ENCODE results near the gene PTK7.
"Not testable (repeated sequence)": the region's sequence is repeated elsewhere in the genome, so short reads cannot be mapped to it uniquely, and the experiment has no call there.

Gene PTK7

DNA sequence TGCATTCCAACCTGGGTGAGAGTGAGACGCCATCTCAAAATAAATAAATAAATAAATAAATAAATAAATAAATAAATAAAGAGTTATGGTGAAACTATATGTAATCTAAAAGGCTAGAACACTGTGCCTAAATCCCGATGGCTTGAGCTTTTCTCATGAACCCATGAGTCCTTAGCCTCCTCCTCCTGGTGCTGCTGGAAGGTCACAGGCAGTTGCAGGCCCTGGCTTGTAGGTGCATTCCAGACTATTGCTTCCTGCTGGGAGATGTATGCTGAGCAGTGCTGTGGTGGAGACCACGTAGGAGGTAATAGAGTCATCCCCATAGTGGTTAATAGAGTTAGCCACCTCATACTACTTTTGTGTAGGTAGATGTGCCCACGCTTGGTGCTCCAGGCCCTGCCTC lies 12.5 kb downstream of the PTK7 start:
- DNase-seq = no peak

DNA sequence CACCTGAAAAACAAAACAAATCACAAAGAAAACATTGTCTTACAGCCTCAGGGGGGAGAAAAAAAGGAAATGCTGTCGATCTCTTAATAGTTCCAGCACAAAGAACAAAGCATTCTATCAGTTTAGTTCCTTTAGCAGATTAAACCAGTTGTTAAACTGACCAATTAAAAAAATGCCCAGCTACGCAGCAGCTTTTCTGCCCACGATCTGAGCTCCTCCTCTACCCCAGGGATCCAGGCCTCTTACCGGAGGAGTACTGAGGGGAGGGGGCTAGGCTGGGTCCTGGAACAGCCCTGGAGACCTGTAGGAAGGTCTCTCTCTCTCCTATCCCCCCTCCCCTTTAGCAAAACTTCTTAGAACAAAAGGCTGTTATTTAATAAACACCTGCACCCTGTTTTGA lies 13.4 kb downstream of the PTK7 start:
- DNase-seq = no peak

DNA sequence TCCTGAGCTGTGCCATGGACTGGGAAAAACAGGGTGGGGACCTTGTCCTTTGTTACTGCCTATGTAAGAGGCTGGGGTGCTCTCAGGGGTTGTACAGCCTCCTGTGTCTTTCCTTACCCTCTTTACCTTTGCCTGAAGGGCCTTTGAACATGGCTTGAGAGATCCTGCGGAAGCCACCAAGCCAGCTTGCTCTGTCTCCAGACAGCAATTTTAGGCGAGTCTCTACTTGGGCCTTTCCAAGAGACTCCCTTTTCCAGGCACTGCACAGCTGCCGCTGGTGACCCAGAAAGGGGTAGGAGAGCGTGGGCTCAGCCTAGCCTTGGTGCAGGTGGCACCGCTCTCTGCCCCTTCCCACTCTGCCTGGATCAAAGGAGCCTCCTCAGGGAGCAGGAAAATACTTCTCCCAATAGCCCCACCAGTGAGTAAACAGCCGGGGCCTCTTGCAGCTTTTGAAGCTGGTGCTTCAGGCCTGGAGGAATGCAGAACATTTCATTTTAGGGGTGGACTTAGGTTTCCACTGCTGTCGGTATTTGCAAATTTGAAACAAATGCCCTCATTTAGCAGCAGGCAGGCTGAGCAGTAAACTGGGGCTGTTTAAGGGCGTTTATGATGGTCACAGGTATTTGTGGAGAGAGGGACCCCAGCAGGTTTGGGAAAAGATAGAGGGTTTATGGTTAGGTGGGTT lies 13.9 kb downstream of the PTK7 start:
- no peak for DNase-seq

DNA sequence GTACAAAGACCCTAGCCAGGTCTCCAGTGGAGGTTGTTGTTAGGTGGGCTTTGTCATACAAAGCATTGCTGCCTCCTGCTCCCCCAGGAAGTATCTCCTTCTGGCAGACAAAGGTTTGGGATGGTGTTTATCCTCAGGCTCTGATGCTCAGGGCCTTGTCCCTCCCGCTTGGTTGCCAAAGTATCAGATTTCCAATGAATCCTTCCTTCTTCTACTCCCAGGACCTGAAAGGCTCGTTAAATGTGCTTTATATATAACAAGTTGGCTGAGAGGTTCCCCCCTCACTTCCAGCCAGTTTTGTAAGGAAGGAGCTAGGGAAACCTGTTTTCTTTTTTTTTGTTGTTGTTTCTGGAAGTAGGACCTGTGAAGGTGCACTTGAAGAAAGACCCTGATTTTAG lies 14.4 kb downstream of the PTK7 start:
- DNase-seq = no peak

DNA sequence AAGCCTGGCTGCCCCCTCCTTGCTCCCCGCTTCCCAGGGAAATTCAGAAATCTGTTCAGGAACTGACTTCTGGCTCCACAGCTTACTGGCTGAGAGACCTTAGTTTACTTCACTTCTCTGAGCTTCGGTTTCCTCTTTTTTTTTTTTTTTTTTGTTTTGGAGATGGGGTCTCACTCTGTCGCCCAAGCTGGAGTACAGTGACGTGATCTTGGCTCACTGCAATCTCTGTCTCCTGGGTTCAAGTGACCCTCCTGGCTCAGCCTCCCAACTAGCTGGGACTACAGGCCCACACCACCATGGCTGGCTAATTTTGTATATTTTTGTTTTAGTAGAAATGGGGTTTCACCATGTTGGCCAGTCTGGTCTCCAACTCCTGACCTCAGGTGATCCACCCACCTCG lies 14.9 kb downstream of the PTK7 start:
- DNase-seq = no peak

DNA sequence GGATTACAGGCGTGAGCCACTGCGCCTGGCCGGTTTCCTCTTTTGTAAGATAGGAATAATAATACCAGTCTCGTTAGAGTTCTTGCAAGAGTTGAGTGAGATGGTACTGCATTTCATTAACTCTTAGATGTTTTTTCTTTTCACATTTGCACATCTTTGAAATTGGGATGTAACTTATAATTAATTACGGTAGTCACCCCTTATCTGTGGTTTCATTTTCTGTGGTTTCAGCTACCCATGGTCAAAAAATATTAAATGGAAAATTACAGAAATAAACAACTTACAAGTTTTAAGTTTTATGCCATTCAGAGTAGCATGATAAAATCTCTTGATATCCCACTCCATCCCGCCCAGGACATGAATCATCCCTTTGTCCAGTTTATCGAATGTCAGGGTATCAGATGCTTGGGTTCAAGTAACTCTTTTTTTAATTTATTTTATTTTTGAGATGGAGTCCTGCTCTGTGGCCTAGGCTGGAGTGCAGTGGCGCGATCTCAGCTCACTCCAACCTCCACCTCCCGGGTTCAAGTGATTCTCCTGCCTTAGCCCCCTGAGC lies 15.4 kb downstream of the PTK7 start:
- no peak for DNase-seq

DNA sequence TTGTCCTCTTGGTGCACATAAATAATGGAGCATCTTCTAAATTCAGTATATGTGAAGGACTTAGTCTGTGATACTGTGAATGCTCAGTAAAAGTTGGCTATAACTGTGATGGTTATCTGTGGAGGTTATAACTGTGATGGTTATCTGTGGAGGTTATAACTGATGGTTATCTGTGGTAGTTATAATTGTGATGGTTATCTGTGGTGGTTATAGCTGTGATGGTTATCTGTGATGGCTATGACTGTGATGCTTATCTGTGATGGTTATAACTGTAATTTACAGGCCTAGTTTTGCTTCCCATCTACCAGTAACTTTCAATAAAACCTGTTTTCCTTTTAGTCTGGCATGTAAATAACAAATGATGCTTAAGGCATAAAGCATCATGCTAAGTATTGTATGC lies 16.5 kb downstream of the PTK7 start:
- no peak for DNase-seq

DNA sequence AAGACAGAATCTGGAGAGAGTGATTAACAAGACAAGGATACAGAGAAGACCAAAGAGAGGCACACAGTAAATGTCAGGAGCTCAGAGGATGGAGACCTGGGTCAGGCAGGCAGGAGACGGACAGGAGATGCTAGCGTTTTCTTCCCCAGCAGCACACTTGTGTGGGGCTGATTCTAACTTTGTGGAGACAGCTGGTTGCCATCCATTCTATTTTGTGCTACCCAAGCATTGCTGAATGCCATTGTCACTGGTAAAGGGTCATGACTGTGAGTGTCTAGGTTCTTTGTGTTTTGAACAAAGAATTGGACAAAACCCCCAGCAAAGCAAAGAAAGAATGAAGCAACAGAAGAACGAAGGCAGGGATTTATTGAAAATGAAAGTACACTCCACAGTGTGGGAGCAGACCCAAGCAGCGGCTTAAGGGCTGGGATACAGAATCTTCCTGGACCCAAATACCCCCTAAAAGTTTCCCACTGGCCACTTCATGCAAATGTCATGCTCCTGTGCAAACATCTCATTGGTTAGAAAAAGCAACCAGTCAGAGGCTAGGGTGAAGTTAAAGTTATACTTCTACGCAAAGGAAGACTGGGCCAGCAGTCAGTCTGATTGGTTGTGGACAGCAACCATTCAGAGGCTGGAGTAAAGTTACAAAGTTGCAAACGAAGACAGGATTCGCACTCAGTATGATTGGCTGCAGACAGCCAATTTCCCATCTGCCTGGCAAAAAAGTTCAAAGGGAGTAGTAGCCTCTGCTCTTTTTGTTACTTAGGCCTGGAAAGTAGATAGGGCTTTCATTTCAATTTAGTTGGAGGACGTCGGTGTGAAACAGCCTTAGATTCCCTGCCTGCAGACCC lies 17.5 kb downstream of the PTK7 start:
- no peak for DNase-seq

DNA sequence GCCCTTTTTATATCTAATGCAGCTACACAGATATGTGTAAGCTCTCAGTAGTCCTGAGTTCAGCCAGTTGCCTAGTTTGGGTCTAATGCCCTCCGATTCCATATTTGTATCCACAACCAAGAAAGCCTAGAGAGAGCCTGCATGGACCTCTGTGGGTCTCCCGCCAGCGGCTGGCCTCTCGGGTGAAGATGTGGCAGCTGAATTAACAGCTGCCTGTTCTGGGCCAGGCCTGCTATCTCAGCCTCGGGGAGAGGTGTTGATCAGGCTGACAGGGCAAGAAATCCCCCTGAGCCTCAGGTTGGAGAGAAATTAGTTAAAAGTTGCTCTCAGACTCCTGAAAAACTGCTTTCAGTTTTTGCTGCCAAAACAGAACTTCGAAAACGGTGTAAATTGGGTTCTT lies 19.8 kb downstream of the PTK7 start:
- DNase-seq = no peak

DNA sequence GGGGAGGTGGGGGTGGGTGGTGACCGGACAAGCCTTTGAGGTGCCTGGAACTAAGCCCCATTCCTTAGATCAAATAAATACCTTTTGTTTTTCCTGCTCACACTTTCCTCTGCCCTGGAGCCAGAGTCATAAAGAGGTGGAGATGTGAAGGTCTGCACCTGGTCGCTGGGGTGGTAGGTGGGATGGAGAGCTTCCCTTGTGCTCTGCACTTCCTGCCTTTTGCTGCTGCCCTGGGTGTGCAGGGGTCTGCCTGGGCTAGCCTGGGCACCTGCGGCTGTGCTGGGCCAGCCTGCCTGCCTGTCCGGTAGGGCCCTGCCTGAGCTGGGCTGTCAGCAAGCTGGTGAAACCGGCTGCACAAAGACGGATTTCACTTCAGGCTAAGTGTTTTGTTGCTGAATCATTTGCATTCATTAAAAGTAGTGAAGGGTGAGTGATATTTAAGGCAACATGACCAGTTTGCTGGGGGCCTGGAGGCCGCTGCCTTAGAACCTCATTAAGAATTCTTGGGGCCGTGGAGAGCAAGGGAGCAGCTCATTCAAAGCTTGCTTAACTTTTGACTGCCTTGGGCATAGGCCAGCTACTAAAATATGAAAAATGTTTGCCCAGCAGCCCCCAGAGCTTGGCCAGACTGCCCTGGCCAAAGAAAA lies 20.5 kb downstream of the PTK7 start:
- DNase-seq = no peak

DNA sequence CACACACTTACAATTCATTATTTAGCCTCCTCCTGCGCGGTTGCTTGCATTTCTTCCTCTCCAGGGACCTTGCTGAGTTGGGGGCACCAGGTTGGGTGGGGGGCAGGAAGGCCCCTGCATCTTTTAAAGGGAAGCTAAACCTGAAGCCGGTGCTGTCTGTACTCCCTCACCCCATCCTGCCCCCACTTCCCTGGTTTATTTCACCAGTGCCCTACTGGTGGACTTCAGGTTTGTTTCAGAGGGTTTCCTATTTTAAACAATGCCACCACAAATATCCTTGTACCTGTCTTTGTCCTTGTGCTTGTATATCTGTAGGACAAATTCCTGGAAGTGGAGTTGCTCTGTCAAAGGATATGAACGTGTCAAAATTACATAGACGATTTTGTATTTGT lies 21.0 kb downstream of the PTK7 start:
- no peak for DNase-seq

DNA sequence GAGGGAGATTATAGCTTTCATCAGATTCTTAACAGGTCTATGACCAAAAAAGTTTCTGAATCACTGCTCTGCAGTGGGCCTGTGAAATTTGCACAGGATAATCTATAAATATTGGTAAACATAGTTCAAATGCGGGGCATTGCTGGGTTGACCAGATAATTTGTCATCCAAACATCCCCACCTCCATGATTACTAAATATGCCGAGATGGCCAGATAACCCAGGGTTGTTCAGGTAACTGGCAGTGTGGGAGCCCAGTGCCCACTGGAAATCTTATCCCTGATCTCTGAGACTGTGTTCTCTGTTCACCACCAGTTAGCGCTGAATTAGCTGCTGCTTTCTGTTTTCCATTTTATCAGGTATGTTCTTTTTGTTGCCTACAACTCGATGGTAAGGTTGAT lies 21.4 kb downstream of the PTK7 start:
- no peak for DNase-seq

DNA sequence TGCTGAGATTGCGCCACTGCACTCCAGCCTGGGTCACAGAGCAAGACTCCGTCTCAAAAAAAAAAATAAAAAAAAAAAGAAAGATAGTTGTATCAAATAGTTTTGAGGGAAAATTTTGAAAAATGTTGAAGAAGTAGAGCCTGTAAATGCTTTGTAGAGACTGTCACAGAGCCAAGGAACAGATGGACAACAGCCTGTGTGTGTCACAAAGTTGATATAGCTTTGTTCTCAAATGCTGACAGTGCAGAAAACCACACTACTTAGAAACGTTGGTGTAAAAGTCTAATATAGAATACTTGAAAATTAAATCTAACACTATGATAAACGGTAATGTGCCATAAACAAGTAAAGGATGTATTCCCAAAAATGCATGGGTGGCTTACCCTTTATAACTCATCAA lies 25.4 kb downstream of the PTK7 start:
- DNase-seq = no peak

DNA sequence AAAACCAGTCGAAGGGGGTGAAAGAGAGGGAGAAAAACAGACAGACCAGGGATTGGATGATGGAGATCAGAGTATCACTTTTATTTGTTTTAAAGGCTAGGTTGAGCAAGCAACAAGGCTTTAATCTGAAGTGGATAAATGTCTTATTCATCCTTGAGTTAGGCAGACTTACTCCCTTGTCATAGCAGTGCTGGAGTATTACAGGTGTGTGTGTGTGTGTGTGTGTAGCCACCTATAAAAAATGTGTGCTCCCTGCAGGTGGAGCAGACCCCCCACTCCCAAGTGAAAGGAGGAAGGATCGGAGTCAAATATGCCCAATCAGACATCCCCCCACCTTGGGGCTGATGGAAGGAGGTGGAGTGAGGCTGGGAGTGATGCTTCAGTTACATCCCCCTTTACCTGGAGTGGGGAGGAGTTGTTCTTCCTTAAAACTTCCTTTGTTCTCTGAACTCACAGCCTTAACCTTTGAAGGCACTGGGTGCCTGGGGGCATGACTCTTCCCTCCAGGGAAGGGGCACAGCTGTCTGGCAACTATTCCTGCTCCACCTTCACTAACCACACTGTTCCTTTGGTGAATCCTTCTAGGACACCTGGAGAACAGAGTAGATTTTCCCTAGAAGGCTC lies 27.3 kb downstream of the PTK7 start:
- no peak for DNase-seq

DNA sequence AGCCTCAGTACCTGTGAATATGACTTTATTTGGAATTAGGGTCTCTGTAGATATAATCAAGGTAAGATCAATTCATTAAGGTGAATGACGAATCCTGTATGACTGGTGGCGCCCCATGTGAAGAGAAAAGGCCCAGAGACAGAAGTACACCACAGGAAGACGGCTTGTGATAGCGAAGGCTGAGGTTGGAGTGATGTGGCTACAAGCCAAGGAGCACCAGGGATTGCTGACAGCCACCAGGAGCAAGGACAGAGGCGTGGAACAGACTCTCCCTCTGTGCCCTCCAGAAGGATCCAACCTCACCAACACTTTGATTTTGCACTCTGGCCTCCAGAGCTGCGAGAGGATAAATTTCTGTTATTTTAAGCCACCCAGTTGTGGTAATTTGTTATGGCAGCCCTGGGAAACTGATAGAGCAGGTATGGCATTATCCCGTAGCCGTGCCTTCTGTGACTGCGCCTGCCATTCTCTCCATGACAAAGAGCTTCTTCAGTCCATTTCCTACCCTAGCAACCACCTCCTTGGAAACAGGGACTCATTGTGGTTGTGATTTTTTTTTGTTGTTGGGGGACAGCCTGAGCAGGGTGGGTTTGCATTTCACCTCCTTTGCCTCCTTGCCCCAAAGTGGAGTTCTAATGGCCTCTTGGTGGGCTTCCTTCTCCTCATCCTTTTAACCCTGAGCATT lies 29.6 kb downstream of the PTK7 start:
- DNase-seq = no peak

DNA sequence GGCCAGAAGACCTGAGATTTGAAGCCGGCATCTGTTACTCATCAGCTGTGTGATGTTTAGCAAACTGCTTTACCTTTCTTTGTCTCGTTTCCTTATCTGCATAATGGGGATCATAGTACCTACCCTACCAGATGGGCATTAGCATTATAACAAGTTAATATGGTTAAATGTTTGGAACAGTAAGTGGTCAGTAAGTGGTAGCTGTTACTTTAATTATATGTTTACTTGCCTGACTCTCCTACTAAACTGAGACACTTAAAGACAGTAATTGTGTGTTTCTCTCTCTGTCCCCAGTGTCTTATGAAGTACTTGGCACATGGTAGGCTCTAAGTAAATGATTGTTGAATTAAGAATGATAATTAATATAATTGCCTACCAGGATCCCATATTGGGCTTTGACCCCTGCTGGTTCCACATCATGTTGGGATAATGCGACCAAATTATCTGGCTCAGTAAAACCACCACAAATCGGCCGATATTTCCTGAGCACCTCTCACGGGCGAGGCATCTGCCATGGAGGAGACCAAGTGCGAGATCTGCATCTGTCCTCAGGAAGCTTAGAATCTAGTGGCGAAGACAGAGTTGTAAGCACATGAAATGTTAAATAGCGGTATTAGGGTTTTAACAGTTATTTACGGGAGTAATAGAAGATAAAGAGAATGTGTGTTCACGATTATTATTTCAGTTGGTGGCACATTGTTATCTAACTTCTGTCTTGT lies 31.4 kb downstream of the PTK7 start:
- no peak for DNase-seq

DNA sequence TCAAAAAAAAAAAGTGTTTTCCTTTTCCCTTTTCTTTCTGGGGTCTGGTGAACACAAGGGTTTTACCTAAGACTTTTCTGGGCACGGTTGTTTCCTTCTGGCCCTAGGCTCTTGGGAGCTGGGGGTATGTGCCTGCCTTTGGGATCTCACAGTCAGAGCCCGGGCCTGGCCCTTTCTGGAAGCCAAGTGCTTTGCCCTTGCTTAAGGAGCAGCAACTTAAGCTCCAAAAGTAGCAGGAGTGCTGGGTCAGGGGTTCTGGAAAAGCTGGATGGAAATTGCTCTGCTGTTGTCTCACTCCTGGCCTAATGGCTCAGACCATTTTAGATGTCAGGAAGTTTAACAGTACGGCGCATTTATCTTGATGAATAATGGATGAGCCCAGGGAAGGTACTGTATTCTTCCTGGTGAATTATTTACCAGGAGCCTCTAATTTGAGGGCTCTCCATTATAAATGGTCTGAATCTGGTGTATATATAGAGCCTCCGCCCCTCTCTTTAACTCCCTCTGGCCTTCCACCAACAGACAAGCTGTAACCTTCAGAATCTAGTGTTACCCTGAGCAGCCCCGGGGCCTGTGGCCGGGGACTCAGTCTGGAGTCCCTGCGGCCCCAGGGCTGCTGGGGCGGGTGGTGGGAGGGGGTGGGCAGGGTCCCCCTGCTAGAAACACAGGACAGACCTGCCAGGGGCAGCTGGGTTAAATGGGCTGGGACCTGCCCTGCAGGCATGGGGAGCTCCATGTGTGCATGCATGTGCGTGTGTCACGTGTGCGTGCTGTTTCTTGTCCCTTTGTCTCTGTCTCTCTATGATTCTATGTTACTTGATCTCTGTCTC lies 37.5 kb downstream of the PTK7 start:
- no peak for DNase-seq

DNA sequence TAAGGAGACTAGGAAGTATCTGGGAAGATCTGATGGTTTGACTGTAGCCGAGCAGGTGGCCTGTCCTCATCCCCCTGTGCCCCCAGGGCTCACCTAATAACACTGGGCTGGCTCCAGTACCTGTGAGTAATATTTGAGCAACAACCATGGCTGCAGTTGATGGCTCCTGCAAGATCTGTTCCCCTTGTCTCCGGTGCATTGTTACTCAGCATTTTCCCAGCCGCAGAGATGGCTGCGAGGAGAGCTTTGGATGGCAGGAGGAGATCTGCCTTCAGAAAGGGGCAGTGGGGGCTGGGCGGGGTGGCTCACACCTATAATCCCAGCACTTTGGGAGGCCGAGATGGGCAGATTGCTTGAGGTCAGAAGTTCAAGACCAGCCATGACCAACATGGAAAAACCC lies 39.3 kb downstream of the PTK7 start:
- no peak for DNase-seq

DNA sequence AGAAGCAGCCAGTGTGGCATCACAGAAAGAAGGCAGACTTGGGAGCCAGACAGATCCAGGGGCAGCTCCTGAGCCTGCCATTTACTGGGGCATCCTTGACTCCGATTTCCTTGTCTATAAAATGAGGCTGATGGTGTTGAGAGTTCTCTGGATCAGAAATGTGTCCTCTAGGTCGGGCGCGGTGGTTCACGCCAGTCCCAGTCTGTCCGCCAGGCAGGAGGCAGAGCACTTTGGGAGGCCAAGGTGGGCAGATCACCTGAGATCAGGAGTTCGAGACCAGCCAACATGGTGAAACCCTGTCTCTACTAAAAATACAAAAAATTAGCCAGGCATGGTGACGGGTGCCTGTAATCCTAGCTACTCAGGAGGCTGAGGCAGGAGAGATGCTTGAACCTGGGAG lies 41.4 kb downstream of the PTK7 start:
- DNase-seq = not testable (repeated sequence)

DNA sequence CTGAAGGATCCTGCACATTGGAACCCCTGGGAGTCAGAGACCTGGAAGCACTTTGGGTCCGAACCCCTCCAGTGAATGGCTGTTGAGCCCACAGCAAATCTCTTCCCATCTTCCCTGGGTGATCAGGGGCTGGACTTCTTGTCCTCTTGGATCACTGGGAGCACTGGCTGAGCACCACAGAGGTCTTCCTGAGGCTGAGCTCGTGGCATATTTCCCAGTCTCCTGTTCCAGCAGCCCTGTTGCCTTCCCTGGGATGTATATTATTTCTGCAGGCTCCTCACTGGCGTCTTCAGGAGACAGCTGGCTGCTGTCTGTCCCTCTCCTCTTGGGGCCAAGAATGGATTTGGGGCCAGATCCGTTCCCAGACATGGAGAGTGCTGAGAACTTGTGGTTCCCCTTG lies 43.4 kb downstream of the PTK7 start:
- DNase-seq = no peak

DNA sequence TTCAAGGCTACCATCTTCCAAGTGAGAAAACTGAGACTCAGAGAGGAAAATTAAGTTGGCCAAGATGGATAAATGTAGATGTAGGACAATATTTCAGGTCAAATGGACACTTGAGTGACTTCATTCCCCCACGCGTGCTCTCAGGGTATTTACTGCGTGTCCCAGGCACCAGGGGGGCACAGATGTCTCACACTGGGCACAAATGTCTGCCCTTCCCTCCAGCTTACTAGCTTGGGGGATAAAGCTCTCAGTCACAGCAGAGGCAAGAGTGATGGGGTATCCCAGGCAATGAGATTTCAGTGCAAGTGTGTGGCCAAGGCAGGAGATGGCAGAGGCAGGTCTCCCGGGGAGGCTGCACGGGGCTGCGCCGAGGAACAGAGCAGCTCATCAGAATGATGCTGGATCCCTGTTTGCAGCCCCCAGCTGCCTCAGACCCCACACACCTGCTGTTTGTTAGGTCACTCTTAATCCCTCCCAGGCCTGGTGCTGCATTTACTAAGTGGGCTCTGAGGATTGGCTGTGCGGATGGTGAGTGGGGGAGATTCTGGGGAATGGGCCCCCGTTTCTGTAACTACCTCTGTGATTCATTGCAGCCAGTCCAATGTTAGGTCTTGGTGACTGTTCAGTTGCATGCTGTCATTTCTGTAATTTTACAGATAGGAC lies 44.1 kb downstream of the PTK7 start:
- no peak for DNase-seq
